ENCODE results near the gene C14orf132.

C14orf132 gene

GRCh38 chr14:96051642-96052540 is 12.7 kb downstream of the C14orf132 start:
- no peak for TF ChIP-seq GATA2 (IDR thresholded peaks at IDR 0.05; ENCODE audit: low read depth, low read length)
- no peak for TF ChIP-seq GATA3 (IDR thresholded peaks at IDR 0.05; ENCODE audit: low read depth, low read length)

- TF ChIP-seq GATA2 (IDR thresholded peaks at IDR 0.05; ENCODE audit: low read depth, low read length) (no peak), GATA3 (IDR thresholded peaks at IDR 0.05; ENCODE audit: low read depth, low read length) (no peak)
Measured at GRCh38 chr14:96052541-96053247, 13.5 kb downstream of the C14orf132 start.

- TF ChIP-seq GATA3 (IDR thresholded peaks at IDR 0.05; ENCODE audit: low read depth, low read length) (no peak), GATA2 (IDR thresholded peaks at IDR 0.05; ENCODE audit: low read depth, low read length) (no peak)
Measured at GRCh38 chr14:96053248-96053599, 14.1 kb downstream of the C14orf132 start.

GRCh38 chr14:96053600-96054381 is 14.6 kb downstream of the C14orf132 start:
- TF ChIP-seq GATA2 (IDR thresholded peaks at IDR 0.05; ENCODE audit: low read depth, low read length) (no peak), GATA3 (IDR thresholded peaks at IDR 0.05; ENCODE audit: low read depth, low read length) (no peak)

GRCh38 chr14:96054661-96055060 is 15.5 kb downstream of the C14orf132 start:
- TF ChIP-seq GATA3 (IDR thresholded peaks at IDR 0.05; ENCODE audit: low read depth, low read length), result no peak
- TF ChIP-seq GATA2 (IDR thresholded peaks at IDR 0.05; ENCODE audit: low read depth, low read length), result no peak

GRCh38 chr14:96055065-96055752 is 16.0 kb downstream of the C14orf132 start:
- TF ChIP-seq GATA2 (IDR thresholded peaks at IDR 0.05; ENCODE audit: low read depth, low read length), result no peak
- no peak for TF ChIP-seq GATA3 (IDR thresholded peaks at IDR 0.05; ENCODE audit: low read depth, low read length)

- TF ChIP-seq GATA3 (IDR thresholded peaks at IDR 0.05; ENCODE audit: low read depth, low read length), result no peak
- TF ChIP-seq GATA2 (IDR thresholded peaks at IDR 0.05; ENCODE audit: low read depth, low read length), result no peak
Measured at GRCh38 chr14:96055753-96056508, 16.8 kb downstream of the C14orf132 start.

- TF ChIP-seq GATA3 (IDR thresholded peaks at IDR 0.05; ENCODE audit: low read depth, low read length) (no peak), GATA2 (IDR thresholded peaks at IDR 0.05; ENCODE audit: low read depth, low read length) (no peak)
Measured at GRCh38 chr14:96056509-96057422, 17.6 kb downstream of the C14orf132 start.

GRCh38 chr14:96057738-96058137 is 18.6 kb downstream of the C14orf132 start:
- no peak for TF ChIP-seq GATA3 (IDR thresholded peaks at IDR 0.05; ENCODE audit: low read depth, low read length)
- no peak for TF ChIP-seq GATA2 (IDR thresholded peaks at IDR 0.05; ENCODE audit: low read depth, low read length)

- TF ChIP-seq GATA3 (IDR thresholded peaks at IDR 0.05; ENCODE audit: low read depth, low read length) (no peak), GATA2 (IDR thresholded peaks at IDR 0.05; ENCODE audit: low read depth, low read length) (no peak)
Measured at GRCh38 chr14:96058576-96059200, 19.5 kb downstream of the C14orf132 start.

- TF ChIP-seq GATA2 (IDR thresholded peaks at IDR 0.05; ENCODE audit: low read depth, low read length) (no peak), GATA3 (IDR thresholded peaks at IDR 0.05; ENCODE audit: low read depth, low read length) (no peak)
Measured at GRCh38 chr14:96059519-96060135, 20.5 kb downstream of the C14orf132 start.
